AG09319 (cell line): ENCODE measurements around the gene C13orf46.

Experiments used
- DNase-seq: peaks from one replicate; pipeline ENCODE4 v3.0.0-alpha.2; 2010; ENCODE audit warnings: low read depth; ENCODE audit errors: extremely low read depth
- TF ChIP-seq, protein P1 (sequence below): IDR thresholded peaks from 2 replicates; pipeline ENCODE4 v1.5.1; 2011; ENCODE audit warnings: low read depth, mild to moderate bottlenecking, inconsistent platforms, low read length, moderate library complexity

Gene C13orf46

GRCh38 chr13:113969973-113970611, 3.8 kb downstream of the C13orf46 start:
- TF ChIP-seq, protein P1, sequence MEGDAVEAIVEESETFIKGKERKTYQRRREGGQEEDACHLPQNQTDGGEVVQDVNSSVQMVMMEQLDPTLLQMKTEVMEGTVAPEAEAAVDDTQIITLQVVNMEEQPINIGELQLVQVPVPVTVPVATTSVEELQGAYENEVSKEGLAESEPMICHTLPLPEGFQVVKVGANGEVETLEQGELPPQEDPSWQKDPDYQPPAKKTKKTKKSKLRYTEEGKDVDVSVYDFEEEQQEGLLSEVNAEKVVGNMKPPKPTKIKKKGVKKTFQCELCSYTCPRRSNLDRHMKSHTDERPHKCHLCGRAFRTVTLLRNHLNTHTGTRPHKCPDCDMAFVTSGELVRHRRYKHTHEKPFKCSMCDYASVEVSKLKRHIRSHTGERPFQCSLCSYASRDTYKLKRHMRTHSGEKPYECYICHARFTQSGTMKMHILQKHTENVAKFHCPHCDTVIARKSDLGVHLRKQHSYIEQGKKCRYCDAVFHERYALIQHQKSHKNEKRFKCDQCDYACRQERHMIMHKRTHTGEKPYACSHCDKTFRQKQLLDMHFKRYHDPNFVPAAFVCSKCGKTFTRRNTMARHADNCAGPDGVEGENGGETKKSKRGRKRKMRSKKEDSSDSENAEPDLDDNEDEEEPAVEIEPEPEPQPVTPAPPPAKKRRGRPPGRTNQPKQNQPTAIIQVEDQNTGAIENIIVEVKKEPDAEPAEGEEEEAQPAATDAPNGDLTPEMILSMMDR = no peak
- no peak for DNase-seq

- no peak for DNase-seq
- TF ChIP-seq, protein P1 = no peak
These were observed 4.4 kb downstream of the C13orf46 start for GRCh38 chr13:113969311-113969972.

DNA sequence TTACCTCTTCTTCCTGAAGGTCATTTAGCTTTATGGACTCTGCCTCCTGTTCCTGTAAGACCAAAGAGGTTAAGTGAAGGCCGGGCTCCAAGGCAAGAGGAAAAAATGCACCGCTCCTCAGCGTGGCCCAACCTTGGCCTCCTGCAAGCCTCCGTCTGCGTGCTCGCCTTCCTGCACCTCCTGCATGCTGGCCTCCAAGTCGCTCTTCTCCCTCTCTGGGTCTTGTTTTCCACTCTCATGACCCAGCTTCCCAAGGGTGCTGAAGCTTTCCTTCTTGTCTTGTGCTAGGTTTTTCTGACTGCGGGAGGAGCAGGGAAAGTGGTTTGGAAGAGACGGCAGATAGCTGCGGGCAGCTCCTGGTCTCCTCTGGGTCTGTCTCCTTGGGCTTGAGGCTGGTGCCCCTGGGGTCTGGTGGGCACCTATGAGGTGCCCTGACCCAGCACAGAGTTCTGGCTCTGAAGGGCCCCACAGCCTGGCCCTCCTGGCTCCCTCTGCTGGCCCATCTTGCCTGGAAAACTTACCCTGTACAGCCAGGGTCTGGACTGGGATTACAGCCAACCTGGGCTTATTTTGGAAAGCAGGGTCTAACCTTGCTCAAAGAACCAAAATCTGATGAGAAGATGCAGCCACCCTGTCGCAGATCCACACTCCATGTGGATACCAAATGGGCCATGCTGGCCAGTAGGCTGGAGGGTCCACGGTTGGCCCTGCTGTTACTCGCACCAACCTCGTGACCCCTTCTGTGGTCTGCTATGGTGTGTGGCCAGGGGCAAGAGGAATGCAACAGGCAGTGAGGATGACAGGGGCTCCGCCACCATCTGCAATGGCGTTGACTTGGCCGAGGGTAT, 5.2 kb downstream of the C13orf46 start:
- DNase-seq = no peak
- TF ChIP-seq, protein P1 = no peak

GRCh38 chr13:113967729-113968462, 6.0 kb downstream of the C13orf46 start:
- DNase-seq = no peak
- TF ChIP-seq, protein P1 = no peak

GRCh38 chr13:113967206-113967720, 6.6 kb downstream of the C13orf46 start:
- TF ChIP-seq, protein P1 = no peak
- DNase-seq = no peak

GRCh38 chr13:113965968-113966884, 7.7 kb downstream of the C13orf46 start:
- DNase-seq = no peak
- TF ChIP-seq, protein P1 = no peak
